PC-9 (cell line): ENCODE data around the gene STK24. TPM values are rescaled to one million over a fixed set of nuclear protein-coding genes. Genes with fewer than 3 reads are reported as not detected.

Source experiments
- BruUV-seq: library from RNA; stranded (reverse); fragments of 400-500 nt; replicated peaks from 2 replicates; lab custom pipeline; 2021; lab: Mats Ljungman, UMichigan
- CTCF ChIA-PET: fragments of 300-600 bp; sonication (Branson Sonifier 250); formaldehyde crosslinking; loops from one replicate; lab custom pipeline; 2022; ENCODE audit warnings: antibody characterized with exemption; lab: Charles Lee
- POLR2A ChIA-PET: fragments of 300-600 bp; sonication (Branson Sonifier 250); formaldehyde crosslinking; loops from one replicate; lab custom pipeline; 2022; ENCODE audit warnings: antibody characterized with exemption; ENCODE audit not compliant: unreplicated experiment; lab: Charles Lee
- DNase-seq, 2 experiments: peaks; one replicate each; pipeline versions ENCODE4 v3.0.0 to v3.0.0-alpha.2; 2015 to 2022; ENCODE audit warnings: mixed read lengths in 1 of 2
- H2AFZ ChIP-seq: fragments of 200-600 bp; sonication (generic); 2 replicates; pipeline ENCODE4 v1.8.1; 2017; ENCODE audit warnings: antibody characterized with exemption
- H3F3A ChIP-seq: fragments of 200-600 bp; sonication (generic); 2 replicates; pipeline ENCODE4 v1.8.1; 2017; ENCODE audit warnings: antibody characterized with exemption, mild to moderate bottlenecking, low read depth; ENCODE audit not compliant: insufficient read depth
- H3K27ac ChIP-seq: fragments of 200-600 bp; sonication (generic); 2 replicates; pipeline ENCODE4 v1.6.1; 2016; ENCODE audit warnings: mixed run types
- H3K27me3 ChIP-seq: fragments of 200-600 bp; sonication (generic); 2 replicates; pipeline ENCODE4 v1.6.1; 2016; ENCODE audit warnings: low read depth, mixed run types; ENCODE audit not compliant: insufficient read depth
- H3K36me3 ChIP-seq: fragments of 200-600 bp; sonication (generic); 2 replicates; pipeline ENCODE4 v1.6.1; 2016; ENCODE audit warnings: low read depth, mixed run types
- H3K4me1 ChIP-seq: fragments of 200-600 bp; sonication (generic); replicated peaks from 2 replicates; pipeline ENCODE4 v1.6.1; 2016; ENCODE audit warnings: mixed run types; ENCODE audit not compliant: insufficient read depth
- H3K4me2 ChIP-seq: fragments of 200-600 bp; sonication (generic); 2 replicates; pipeline ENCODE4 v1.6.1; 2017; ENCODE audit warnings: mixed run types
- H3K4me3 ChIP-seq: fragments of 200-600 bp; sonication (generic); 2 replicates; pipeline ENCODE4 v1.6.1; 2016; ENCODE audit warnings: mixed run types
- H3K79me2 ChIP-seq: fragments of 200-600 bp; sonication (generic); 2 replicates; pipeline ENCODE4 v1.6.1; 2017; ENCODE audit warnings: low read depth, mixed run types
- H3K9me2 ChIP-seq: fragments of 200-600 bp; sonication (generic); 2 replicates; pipeline ENCODE4 v1.8.1; 2017; ENCODE audit warnings: mild to moderate bottlenecking; ENCODE audit not compliant: insufficient read depth
- H3K9me3 ChIP-seq: fragments of 200-600 bp; sonication (generic); 2 replicates; pipeline ENCODE4 v1.8.1; 2016; ENCODE audit warnings: low read depth; ENCODE audit not compliant: insufficient read depth
- H4K20me1 ChIP-seq: fragments of 200-600 bp; sonication (generic); 2 replicates; pipeline ENCODE4 v1.8.1; 2017; ENCODE audit not compliant: insufficient read depth
- EZH2 ChIP-seq: fragments of 200-600 bp; sonication (generic); IDR thresholded peaks from 2 replicates; pipeline ENCODE4 v1.8.0; 2017; ENCODE audit warnings: antibody characterized with exemption, low read depth
- intact Hi-C: fragments of 100-400 bp; cut with micrococcal nuclease; formaldehyde crosslinking; loops from one replicate; pipeline ENCODE4 v1.10.0; 2022; ENCODE audit not compliant: unreplicated experiment
- total RNA-seq: library from RNA; stranded (reverse); gene quantifications from 2 replicates; pipeline ENCODE4 v1.2.3, GENCODE V29; 2021
- TF ChIP-seq, protein P1 (sequence below): fragments of 200-600 bp; sonication (generic); conservative IDR thresholded peaks from 2 replicates; pipeline ENCODE4 v1.6.1; 2017; ENCODE audit warnings: mixed run types, antibody characterized with exemption, mild to moderate bottlenecking, moderate library complexity

The STK24 gene
- total RNA-seq, 1 experiment from 2014 or later: 134 TPM

DNA sequence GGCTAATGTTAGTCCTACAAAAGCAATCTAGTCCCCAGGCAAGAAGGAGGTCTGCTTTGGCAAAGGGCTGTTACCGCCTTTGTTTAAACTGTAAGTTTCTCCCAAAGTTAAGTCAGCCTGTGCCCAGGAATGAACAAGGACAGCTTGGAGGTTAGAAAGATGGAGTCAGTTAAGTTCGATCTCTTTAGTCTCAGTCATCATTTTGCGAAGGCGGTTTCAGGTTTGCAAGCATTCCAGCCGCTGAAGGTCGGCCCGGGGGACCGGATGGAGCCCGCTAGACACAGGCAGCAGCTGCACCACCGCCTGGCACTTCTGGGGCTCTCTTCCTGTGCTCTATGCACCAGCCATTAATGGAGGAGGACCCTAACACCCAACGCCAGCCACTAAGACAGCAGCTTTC lies 91.3 kb downstream of the STK24 start:
- Histone ChIP-seq H3K9me3 (no peaks in the 10 kb centered on the region), H3K4me2 (peak overlapping the region; percentile 97), H3K4me3 (peak overlapping the region; percentile 34; the same call in 1 of the 2 replicates), H3K27me3 (no peaks in the 10 kb centered on the region), H3F3A (peaks cover 56% of the 10 kb centered on the region), H3K79me2 (peaks cover 89% of the 10 kb centered on the region), H3K36me3 (peaks cover 5% of the 10 kb centered on the region), H2AFZ (no peak overlapping the region), H3K9me2 (no peaks in the 10 kb centered on the region), H4K20me1 (no peaks in the 10 kb centered on the region), H3K27ac (peak overlapping the region; percentile 99), H3K4me1 (peaks cover 63% of the 10 kb centered on the region)
- intact Hi-C loops: loop anchor here (2.0 kb wide), 3 partner anchors 85 to 665 kb away; no protein-coding TSS in a partner anchor
- POLR2A ChIA-PET: interaction anchor here (0.6 to 1.1 kb wide), 3 partner anchors 9 to 24 kb away, joined by 3 to 8 read pairs (median 5); no protein-coding TSS in a partner anchor
- no TSS peak for BruUV-seq
- DNase-seq: no peak
- CTCF ChIA-PET: interaction anchor here (1.6 to 2.1 kb wide), 2 partner anchors 85 to 168 kb away, joined by 3 to 11 read pairs; no protein-coding TSS in a partner anchor
- TF ChIP-seq EZH2: no peak
- TF ChIP-seq, protein P1, sequence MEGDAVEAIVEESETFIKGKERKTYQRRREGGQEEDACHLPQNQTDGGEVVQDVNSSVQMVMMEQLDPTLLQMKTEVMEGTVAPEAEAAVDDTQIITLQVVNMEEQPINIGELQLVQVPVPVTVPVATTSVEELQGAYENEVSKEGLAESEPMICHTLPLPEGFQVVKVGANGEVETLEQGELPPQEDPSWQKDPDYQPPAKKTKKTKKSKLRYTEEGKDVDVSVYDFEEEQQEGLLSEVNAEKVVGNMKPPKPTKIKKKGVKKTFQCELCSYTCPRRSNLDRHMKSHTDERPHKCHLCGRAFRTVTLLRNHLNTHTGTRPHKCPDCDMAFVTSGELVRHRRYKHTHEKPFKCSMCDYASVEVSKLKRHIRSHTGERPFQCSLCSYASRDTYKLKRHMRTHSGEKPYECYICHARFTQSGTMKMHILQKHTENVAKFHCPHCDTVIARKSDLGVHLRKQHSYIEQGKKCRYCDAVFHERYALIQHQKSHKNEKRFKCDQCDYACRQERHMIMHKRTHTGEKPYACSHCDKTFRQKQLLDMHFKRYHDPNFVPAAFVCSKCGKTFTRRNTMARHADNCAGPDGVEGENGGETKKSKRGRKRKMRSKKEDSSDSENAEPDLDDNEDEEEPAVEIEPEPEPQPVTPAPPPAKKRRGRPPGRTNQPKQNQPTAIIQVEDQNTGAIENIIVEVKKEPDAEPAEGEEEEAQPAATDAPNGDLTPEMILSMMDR: no peak

DNA sequence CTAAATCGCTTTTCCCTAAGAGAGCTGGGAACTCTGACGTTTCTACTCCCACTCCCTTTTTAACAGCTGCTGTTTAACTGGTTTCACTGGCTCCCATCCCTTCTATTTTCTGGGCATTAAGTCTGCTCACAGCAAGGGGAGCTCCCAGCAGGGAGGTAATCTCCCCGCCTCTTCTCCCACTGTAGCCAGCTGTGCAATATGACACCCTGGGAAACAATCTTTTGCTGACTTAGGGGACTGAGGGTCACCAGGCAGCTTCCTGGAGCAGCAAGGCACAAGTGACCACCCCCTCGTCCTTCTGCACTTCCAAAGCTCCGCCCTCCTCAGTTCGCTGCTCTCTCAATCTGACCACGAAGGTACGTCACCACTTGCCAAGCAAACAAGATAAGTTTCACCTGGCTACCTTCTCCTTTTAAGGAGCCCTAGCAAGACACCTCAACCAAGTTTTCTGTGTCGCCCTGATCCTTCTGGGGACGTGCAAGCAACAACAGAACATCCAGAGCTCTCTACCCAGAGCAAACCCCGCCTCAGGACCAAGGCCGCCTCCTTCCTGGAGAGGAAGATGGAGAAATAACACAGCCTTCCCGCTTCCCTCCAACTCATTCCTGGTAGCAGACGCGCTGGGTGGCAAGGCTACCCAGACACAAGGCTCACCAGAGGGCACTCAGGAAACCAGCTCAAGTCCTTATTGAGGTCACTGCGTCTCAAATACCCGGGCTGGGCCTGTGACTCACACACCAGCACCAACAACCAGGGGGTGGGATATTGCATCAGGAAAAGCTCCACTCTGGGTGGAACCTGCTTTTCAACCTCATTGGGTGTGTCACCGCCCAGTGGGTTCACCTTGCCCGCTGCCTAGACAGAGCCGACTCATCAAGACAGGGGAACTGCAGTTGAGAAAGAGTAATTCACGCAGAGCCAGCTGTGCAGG lies 92.4 kb downstream of the STK24 start:
- H3K79me2 ChIP-seq: peaks cover 89% of the 10 kb centered on the region
- peak; percentile 94 to 100 for DNase-seq
- ChIA-PET POLR2A (interaction anchor here (0.5 to 1.1 kb wide), 6 partner anchors 15 to 1293 kb away, joined by 3 to 8 read pairs (median 4); no protein-coding TSS in a partner anchor), CTCF (interaction anchor here (0.9 to 2.1 kb wide), 4 partner anchors 39 to 189 kb away, joined by 3 to 11 read pairs (median 3); no protein-coding TSS in a partner anchor)
- intact Hi-C loops: loop anchor here (1.0 to 2.0 kb wide), 5 partner anchors 8 to 666 kb away; no protein-coding TSS in a partner anchor
- H3K27ac ChIP-seq: peak overlapping the region; percentile 99
- TF ChIP-seq, protein P1: no peak
- no peak for TF ChIP-seq EZH2
- peaks cover 5% of the 10 kb centered on the region for H3K36me3 ChIP-seq
- H3K4me2 ChIP-seq: peak overlapping the region; percentile 97
- H4K20me1 ChIP-seq: no peaks in the 10 kb centered on the region
- H3K9me3 ChIP-seq: no peaks in the 10 kb centered on the region
- H3K4me3 ChIP-seq: peak overlapping the region; percentile 59
- no peaks in the 10 kb centered on the region for H3K27me3 ChIP-seq
- no peak overlapping the region for H2AFZ ChIP-seq
- H3K4me1 ChIP-seq: peaks cover 57% of the 10 kb centered on the region
- TSS peak; percentile 75 for BruUV-seq
- H3K9me2 ChIP-seq: no peaks in the 10 kb centered on the region
- peaks cover 61% of the 10 kb centered on the region for H3F3A ChIP-seq

DNA sequence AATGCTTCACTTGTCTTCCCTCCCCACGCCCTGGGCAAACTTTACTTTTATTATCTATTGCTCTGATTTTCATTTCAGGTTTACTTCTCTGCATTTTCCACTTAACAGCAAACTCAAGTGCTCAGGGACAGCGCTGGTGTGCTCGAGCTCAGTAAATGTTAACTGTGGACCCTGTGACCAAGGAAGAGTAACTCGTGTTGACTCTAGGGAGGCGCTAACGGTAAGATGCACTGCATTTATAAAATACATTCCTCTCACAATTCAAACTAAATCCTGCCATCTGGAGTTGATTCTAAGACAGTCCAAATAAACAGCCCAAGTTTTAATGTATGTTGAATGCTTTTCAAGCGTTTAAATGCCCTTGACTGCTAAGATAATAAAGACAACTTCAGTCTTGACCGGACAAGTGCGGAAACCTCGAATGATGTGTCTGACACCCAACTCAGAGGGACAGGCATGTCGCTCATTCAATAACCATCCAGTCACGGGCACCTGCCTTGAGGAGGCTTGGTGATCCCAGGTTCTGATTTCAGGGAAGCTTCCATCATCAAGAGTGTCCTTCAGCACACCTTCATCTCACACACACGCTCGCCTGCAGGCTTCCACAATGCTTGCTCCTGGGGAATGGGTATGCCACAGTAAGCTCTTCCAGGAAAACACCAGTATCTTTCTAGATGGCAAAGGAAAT lies 93.2 kb downstream of the STK24 start:
- ChIA-PET CTCF (interaction anchor here (1.6 to 2.1 kb wide), 2 partner anchors 87 to 169 kb away, joined by 3 to 11 read pairs; no protein-coding TSS in a partner anchor), POLR2A (interaction anchor here (0.5 to 0.6 kb wide), 2 partner anchors 24 to 57 kb away, joined by 3 to 4 read pairs; no protein-coding TSS in a partner anchor)
- Histone ChIP-seq H2AFZ (no peak overlapping the region), H3K4me2 (peak overlapping the region; percentile 97), H3K9me2 (no peaks in the 10 kb centered on the region), H3K4me3 (peak overlapping the region; percentile 59), H3K27ac (peak overlapping the region; percentile 99), H3K27me3 (no peaks in the 10 kb centered on the region), H3K79me2 (peaks cover 89% of the 10 kb centered on the region), H3F3A (peaks cover 69% of the 10 kb centered on the region), H3K9me3 (no peaks in the 10 kb centered on the region), H3K4me1 (peaks cover 60% of the 10 kb centered on the region), H4K20me1 (no peaks in the 10 kb centered on the region), H3K36me3 (peaks cover 5% of the 10 kb centered on the region)
- no peak for TF ChIP-seq EZH2
- TF ChIP-seq, protein P1: 0 out of 2 replicates have a peak, but pooled peaks have one; percentile 19
- DNase-seq: no peak
- intact Hi-C loops: loop anchor here (1.0 to 2.0 kb wide), 5 partner anchors 7 to 667 kb away; no protein-coding TSS in a partner anchor
- BruUV-seq: TSS peak; percentile 69
